ENCODE results near the gene VSIG1.

VSIG1 gene

DNA sequence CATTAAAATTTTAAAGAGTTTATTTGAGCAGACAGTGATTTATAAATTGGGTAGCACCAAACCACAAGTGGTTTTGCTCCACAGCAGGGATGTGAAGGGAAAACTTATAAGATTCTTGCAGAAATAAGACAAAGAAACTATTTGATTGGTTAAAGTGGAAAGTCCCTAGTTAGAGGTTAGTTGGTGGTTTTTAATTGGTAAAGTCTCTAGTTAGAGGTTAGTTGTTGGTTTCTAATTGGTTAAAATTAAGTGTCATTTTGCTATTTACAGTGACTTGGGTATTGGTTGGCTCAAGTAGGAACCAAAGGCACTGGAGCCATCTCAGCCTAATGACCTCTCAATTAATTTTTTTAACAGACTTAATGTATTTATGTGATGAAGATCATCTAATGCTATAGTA lies 69.7 kb downstream of the VSIG1 start:
- no peaks in the 10 kb centered on the region for H3F3A ChIP-seq (ENCODE audit: insufficient read depth)
- TF ChIP-seq EZH2phosphoT487 (conservative IDR thresholded peaks at IDR 0.05; ENCODE audit: low read length) = no peak
- TF ChIP-seq, protein P1, sequence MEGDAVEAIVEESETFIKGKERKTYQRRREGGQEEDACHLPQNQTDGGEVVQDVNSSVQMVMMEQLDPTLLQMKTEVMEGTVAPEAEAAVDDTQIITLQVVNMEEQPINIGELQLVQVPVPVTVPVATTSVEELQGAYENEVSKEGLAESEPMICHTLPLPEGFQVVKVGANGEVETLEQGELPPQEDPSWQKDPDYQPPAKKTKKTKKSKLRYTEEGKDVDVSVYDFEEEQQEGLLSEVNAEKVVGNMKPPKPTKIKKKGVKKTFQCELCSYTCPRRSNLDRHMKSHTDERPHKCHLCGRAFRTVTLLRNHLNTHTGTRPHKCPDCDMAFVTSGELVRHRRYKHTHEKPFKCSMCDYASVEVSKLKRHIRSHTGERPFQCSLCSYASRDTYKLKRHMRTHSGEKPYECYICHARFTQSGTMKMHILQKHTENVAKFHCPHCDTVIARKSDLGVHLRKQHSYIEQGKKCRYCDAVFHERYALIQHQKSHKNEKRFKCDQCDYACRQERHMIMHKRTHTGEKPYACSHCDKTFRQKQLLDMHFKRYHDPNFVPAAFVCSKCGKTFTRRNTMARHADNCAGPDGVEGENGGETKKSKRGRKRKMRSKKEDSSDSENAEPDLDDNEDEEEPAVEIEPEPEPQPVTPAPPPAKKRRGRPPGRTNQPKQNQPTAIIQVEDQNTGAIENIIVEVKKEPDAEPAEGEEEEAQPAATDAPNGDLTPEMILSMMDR (IDR thresholded peaks at IDR 0.05; ENCODE audit: insufficient read depth, low read length, poor library complexity, severe bottlenecking) = no peak
- no peak overlapping the region for H3K4me3 ChIP-seq (ENCODE audit: insufficient read depth, low read length, poor library complexity, severe bottlenecking)
- no peaks in the 10 kb centered on the region for H3K9me2 ChIP-seq (replicated peaks; ENCODE audit: insufficient read depth, low read length)
- no peaks in the 10 kb centered on the region for H3K9me3 ChIP-seq (ENCODE audit: insufficient read depth, low read length)
- H4K20me1 ChIP-seq (ENCODE audit: low read depth, low read length) = no peaks in the 10 kb centered on the region
- H2AFZ ChIP-seq (ENCODE audit: low read depth, low read length, severe bottlenecking) = no peak overlapping the region
- no peak overlapping the region for H3K4me2 ChIP-seq (ENCODE audit: low read depth, low read length, poor library complexity, severe bottlenecking)
- H3K9ac ChIP-seq (ENCODE audit: low read length) = no peak overlapping the region
- no peaks in the 10 kb centered on the region for H3K36me3 ChIP-seq (ENCODE audit: low read length)
- H3K27ac ChIP-seq (ENCODE audit: low read depth, low read length) = no peak overlapping the region
- no peaks in the 10 kb centered on the region for H3K79me2 ChIP-seq (ENCODE audit: insufficient read depth, low read length)
- H3K27me3 ChIP-seq (ENCODE audit: low read length) = no peaks in the 10 kb centered on the region

- H3K27ac ChIP-seq (ENCODE audit: low read depth, low read length) = no peak overlapping the region
- H3K27me3 ChIP-seq (ENCODE audit: low read length) = no peaks in the 10 kb centered on the region
- H3F3A ChIP-seq (ENCODE audit: insufficient read depth) = no peaks in the 10 kb centered on the region
- no peak overlapping the region for H3K9ac ChIP-seq (ENCODE audit: low read length)
- TF ChIP-seq, protein P1 (IDR thresholded peaks at IDR 0.05; ENCODE audit: insufficient read depth, low read length, poor library complexity, severe bottlenecking) = no peak
- no peak for TF ChIP-seq EZH2phosphoT487 (conservative IDR thresholded peaks at IDR 0.05; ENCODE audit: low read length)
- no peaks in the 10 kb centered on the region for H4K20me1 ChIP-seq (ENCODE audit: low read depth, low read length)
- no peak overlapping the region for H2AFZ ChIP-seq (ENCODE audit: low read depth, low read length, severe bottlenecking)
- no peaks in the 10 kb centered on the region for H3K9me2 ChIP-seq (replicated peaks; ENCODE audit: insufficient read depth, low read length)
- H3K4me2 ChIP-seq (ENCODE audit: low read depth, low read length, poor library complexity, severe bottlenecking) = no peak overlapping the region
- H3K9me3 ChIP-seq (ENCODE audit: insufficient read depth, low read length) = no peaks in the 10 kb centered on the region
- H3K79me2 ChIP-seq (ENCODE audit: insufficient read depth, low read length) = no peaks in the 10 kb centered on the region
- H3K36me3 ChIP-seq (ENCODE audit: low read length) = no peaks in the 10 kb centered on the region
- no peak overlapping the region for H3K4me3 ChIP-seq (ENCODE audit: insufficient read depth, low read length, poor library complexity, severe bottlenecking)
These were observed 73.1 kb downstream of the VSIG1 start for GRCh38 chrX:108117988-108118387.

GRCh38 chrX:108121291-108121690 lies 76.4 kb downstream of the VSIG1 start:
- Histone ChIP-seq H3F3A (ENCODE audit: insufficient read depth) (no peaks in the 10 kb centered on the region), H3K27me3 (ENCODE audit: low read length) (no peaks in the 10 kb centered on the region), H3K9me3 (ENCODE audit: insufficient read depth, low read length) (no peaks in the 10 kb centered on the region), H3K4me3 (ENCODE audit: insufficient read depth, low read length, poor library complexity, severe bottlenecking) (no peak overlapping the region), H3K79me2 (ENCODE audit: insufficient read depth, low read length) (no peaks in the 10 kb centered on the region), H3K9me2 (replicated peaks; ENCODE audit: insufficient read depth, low read length) (no peaks in the 10 kb centered on the region), H3K4me2 (ENCODE audit: low read depth, low read length, poor library complexity, severe bottlenecking) (no peak overlapping the region), H2AFZ (ENCODE audit: low read depth, low read length, severe bottlenecking) (no peak overlapping the region), H4K20me1 (ENCODE audit: low read depth, low read length) (no peaks in the 10 kb centered on the region), H3K27ac (ENCODE audit: low read depth, low read length) (no peak overlapping the region), H3K9ac (ENCODE audit: low read length) (no peak overlapping the region), H3K36me3 (ENCODE audit: low read length) (no peaks in the 10 kb centered on the region)
- TF ChIP-seq, protein P1 (IDR thresholded peaks at IDR 0.05; ENCODE audit: insufficient read depth, low read length, poor library complexity, severe bottlenecking) = no peak
- TF ChIP-seq EZH2phosphoT487 (conservative IDR thresholded peaks at IDR 0.05; ENCODE audit: low read length) = no peak
